ENCODE data around the gene SESN3.

The SESN3 gene

DNA sequence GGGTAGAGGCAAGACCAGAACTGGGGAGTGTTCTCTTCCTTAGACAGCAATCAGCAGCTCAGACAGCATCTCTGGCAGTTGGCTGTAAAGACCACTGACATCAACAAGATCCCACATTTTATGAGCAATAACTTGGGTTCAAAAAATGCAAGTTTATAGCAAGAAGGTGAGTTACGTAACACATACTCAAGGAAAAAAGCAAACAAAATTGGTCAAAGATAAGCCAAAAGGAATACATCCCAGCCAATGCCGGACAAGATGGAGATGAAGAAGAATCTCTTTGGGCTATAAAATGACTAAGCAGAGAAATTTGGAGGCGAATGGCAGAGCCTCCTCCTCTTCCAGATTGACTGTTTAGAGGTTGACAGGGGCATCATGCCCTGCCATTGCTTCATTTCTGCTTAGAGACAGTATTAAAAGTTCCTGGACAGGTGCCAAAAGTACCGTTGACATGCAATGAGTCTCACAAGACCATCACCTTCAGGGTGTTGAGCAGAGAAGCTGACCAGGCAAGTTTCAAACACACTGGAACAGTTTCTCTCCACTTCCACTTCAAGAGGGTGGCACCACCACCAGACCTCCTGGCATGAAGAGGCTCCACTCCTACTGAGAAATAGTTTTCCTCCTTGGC lies 85.5 kb downstream of the SESN3 start:
- H3K4me3 ChIP-seq (ENCODE audit: low read depth, low read length): no peak overlapping the region
- TF ChIP-seq, protein P1, sequence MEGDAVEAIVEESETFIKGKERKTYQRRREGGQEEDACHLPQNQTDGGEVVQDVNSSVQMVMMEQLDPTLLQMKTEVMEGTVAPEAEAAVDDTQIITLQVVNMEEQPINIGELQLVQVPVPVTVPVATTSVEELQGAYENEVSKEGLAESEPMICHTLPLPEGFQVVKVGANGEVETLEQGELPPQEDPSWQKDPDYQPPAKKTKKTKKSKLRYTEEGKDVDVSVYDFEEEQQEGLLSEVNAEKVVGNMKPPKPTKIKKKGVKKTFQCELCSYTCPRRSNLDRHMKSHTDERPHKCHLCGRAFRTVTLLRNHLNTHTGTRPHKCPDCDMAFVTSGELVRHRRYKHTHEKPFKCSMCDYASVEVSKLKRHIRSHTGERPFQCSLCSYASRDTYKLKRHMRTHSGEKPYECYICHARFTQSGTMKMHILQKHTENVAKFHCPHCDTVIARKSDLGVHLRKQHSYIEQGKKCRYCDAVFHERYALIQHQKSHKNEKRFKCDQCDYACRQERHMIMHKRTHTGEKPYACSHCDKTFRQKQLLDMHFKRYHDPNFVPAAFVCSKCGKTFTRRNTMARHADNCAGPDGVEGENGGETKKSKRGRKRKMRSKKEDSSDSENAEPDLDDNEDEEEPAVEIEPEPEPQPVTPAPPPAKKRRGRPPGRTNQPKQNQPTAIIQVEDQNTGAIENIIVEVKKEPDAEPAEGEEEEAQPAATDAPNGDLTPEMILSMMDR (IDR thresholded peaks at IDR 0.05; ENCODE audit: control insufficient read depth, extremely low read depth, insufficient read depth): no peak
- DNase-seq (ENCODE audit: low read depth): no peak

DNA sequence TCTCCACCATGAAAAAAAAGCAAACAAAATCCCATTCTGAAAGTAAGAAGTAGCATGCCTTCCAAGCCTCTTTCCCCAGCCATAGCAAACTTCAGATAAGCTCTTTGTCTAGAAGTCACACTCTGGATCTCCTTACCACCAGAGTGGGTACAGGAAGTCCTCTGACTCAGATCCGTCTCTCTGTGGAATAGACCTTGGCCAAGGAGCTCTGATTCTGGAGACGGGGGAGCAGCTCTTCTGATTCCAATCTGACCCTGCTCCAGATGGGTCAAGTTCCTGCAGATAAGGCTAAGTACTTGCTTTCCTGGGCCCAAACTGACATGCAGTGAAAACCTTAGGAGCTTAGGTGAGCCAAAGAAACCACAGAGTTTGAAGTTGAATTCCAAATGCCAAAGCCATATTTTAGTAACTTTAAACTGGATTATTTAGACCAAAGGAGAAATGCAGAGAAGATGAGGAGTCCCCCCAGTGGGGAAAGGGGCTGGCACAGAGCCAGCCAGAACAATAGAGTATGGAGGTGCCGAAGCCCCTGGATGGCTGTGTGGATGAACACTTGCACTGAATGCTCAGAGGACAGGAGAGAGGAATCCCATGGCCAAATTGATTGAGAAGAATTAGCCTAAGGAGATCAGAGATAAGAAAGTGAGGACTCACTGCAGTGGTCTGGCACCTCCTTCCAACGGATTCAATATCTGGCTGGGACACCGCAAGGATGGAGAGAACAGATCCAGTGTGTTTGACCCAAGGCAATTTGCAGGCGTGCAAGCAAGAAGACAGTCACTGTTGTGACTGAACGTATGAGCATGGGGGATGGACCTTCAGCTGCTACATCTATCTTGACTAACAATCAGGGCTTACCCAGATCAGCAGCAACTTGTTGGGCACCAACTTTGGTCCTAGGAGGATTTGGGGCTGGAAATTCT lies 86.4 kb downstream of the SESN3 start:
- DNase-seq (ENCODE audit: low read depth): no peak
- H3K4me3 ChIP-seq (ENCODE audit: low read depth, low read length): no peak overlapping the region
- TF ChIP-seq, protein P1 (IDR thresholded peaks at IDR 0.05; ENCODE audit: control insufficient read depth, extremely low read depth, insufficient read depth): no peak

DNA sequence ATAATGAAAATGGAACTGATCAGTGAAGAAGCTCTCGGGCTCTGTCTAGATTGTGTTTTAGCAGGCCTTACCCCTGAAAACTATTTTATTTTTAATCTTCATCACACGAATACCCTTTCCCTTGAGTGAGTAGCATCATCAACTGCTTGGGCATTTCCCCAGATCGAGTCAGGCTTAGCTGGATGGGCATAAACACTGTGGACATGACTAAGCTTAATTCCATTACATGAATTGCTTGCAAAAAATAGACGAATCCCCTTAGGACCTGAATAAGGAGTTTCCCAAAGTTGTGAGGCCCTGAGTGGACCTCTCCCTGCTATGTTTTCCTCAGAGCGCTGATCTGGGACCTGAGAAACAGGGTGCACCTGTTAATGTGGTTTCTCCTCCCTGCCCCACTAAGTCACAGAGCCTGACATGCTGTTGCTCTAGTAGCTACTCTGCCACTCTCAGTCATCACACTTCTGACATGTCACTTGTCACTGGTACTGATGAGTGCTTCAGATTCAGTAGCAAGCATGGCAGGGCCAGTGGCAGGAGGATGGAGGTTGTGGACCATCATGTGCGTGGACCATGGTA lies 87.8 kb downstream of the SESN3 start:
- H3K4me3 ChIP-seq (ENCODE audit: low read depth, low read length): no peak overlapping the region
- DNase-seq (ENCODE audit: low read depth): no peak
- TF ChIP-seq, protein P1 (IDR thresholded peaks at IDR 0.05; ENCODE audit: control insufficient read depth, extremely low read depth, insufficient read depth): no peak

DNA sequence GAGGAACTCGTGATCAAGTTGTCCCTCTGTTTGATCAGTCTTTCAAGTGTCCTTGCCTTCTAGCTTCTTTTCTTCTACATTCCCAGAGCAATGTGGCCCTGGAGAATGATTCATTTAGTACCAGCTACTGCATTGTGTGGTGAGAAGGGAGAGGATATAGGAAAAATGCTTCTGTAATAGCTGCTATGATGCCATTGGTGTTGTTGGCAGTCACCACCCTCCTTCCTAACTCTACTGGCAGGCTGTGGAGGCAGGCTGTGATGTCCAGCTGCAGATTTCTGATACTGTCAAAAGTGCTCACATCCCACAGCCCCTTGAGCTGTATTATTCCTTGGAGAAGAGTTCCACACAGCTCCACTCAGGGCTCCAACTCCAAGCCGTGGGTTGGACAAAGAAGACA lies 88.6 kb downstream of the SESN3 start:
- H3K4me3 ChIP-seq (ENCODE audit: low read depth, low read length): no peak overlapping the region
- DNase-seq (ENCODE audit: low read depth): no peak
- TF ChIP-seq, protein P1 (IDR thresholded peaks at IDR 0.05; ENCODE audit: control insufficient read depth, extremely low read depth, insufficient read depth): no peak

DNA sequence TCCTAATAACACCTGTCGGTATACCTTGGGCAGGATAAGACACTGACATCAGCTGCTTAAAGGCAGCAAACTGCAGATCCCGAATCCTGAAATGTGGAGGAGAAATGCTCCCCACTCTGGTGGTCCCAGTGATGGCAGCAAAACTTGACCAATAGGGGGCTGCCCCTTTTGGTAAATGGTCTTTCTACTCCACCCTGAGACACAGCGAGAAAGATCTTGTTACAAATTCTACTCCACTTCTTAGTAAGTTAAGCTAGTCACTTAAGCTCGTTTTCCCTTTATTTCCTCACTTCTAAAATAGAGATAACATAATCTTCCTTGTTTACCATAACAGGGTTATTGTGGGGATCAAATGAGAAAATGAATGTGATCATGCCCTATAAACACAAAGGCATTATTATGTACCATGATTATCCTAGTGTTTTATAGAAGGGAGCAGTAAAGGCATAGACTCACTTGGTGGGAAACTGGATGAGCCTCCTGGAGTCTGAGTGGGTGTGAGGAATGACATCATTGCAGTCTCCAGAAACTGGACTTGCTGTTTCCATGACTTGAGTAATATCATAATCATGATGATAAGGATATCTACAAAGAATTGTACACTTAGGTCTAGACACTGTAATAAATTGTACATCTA lies 90.5 kb downstream of the SESN3 start:
- H3K4me3 ChIP-seq (ENCODE audit: low read depth, low read length): no peak overlapping the region
- no peak for DNase-seq (ENCODE audit: low read depth)
- TF ChIP-seq, protein P1 (IDR thresholded peaks at IDR 0.05; ENCODE audit: control insufficient read depth, extremely low read depth, insufficient read depth): no peak

DNA sequence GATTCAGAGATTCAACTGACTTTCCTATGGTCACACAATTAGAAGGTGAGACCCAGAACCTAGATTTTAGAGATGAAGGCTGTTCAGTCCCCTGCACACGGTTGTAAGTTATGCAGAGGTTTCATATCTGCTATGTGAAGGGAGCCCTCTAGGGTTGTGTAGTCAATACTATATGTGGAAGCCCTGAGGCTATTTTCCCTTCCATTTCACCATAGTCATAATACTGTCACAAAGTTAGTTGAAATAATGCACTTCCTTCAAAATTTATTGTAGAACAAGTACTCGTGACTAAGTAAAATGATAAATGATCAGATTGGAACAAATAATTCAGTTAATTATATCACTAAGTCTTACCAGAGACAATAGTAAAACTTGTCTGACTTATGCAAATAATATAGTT lies 92.6 kb downstream of the SESN3 start:
- TF ChIP-seq, protein P1 (IDR thresholded peaks at IDR 0.05; ENCODE audit: control insufficient read depth, extremely low read depth, insufficient read depth): peak; percentile 26; the same call in 1 of the 2 replicates
- H3K4me3 ChIP-seq (ENCODE audit: low read depth, low read length): no peak overlapping the region
- no peak for DNase-seq (ENCODE audit: low read depth)

Data from LNCaP clone FGC (cell line).